ENCODE data around the gene C9orf153.
"Not testable (repeated sequence)": the region's sequence is repeated elsewhere in the genome, so short reads cannot be mapped to it uniquely, and the experiment has no call there.

Gene C9orf153

GRCh38 chr9:86259557-86259956, at the start of gene C9orf153:
Gene C9orf153, minus strand, starts transcription at chr9:86259657. Its CDS starts 30,054 bp downstream, at chr9:86229603.
- no peak for DNase-seq

DNA sequence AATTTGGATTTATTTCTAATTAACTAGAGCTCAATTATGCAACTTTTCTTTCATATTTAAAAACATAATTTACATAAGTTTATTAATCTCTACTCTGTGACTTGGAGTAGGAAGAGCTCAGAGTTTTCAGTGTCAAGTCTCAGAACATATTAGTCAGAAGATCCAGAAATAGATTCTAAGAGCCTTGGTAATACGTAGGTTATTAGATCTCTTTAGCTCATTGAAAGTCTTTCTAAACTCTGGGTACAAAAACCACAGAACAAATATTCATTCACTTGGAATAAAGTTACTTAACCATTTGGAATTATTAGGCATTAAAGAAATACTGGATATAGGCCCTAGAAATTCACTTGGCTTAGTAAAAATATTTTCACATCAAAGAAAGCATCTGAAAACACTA, 49.2 kb upstream of the C9orf153 start:
- no peak for DNase-seq

- no peak for DNase-seq
These were observed 44.8 kb upstream of the C9orf153 start for GRCh38 chr9:86304236-86304730.

DNA sequence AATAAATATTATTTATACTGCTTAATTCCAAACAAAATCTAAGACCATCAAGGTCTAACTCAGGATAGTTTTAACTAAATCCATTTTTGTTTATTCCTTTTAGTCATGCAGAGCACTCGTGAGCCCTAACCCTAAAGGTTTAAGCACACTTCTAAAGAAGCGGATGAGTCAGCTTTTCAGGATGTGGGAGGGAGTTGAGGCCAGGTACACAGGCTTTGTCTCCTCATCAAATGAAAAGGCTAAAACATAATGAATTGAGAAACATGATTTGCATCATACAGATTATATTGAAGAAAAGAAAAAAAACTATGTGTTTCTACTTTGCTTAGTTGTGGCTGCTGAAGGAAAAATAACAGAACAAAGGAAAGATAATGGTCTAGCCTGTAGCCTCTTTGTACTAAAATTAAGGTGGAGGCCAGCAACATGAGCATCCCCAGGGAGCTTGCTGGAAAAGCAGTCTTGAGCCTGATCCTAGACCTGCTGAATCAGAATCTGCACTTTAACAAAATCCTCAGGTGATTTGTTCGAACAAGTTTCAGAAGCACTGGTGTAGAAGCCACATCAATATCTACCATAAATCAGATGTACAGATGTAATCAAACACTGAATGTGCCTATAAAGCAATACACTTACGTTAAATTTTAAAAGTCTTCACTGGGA, 44.0 kb upstream of the C9orf153 start:
- peak; percentile 17 for DNase-seq

- no peak for DNase-seq
These were observed 42.2 kb upstream of the C9orf153 start for GRCh38 chr9:86301686-86302085.

- no peak for DNase-seq
These were observed 41.2 kb upstream of the C9orf153 start for GRCh38 chr9:86300701-86301100.

- DNase-seq = no peak
These were observed 39.4 kb upstream of the C9orf153 start for GRCh38 chr9:86298873-86299272.

DNA sequence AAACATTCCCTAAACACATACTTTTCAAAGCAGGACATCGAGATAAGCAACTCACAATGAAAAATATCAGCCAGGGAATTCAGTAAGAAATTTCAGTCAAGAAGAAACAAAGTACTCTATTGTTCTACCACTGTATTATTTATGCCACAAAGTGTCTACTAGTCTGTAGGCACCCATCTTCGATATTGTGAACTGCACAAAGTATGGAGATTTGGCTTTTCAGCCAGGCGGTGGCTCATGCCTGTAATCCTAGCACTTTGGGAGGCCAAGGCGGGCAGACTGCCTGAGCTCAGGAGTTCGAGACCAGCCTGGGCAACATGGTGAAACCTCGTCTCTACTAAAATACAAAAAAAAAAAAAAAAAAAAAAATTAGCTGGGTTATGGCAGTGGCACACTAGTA, 30.9 kb upstream of the C9orf153 start:
- not testable (repeated sequence) for DNase-seq

GRCh38 chr9:86288499-86289198, 29.2 kb upstream of the C9orf153 start:
- no peak for DNase-seq

DNA sequence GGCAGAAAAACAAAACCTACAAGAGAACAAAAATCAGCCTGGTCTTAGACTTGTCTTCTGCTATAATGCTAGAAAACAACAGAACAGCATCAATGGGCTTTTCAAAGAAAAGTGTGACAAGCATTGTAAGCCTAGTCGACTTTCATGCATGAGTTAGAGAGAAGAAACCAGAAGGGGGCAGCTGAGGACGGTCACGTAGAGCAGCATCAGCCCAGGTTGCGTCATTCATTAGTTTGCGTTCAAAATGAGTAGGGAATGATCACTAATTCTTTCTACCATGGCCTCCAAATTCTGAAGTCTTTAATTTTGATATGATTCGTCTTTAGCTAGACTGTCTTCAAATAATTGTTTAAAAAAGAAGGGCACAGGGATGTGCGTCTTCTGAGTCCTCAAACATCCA, 27.6 kb upstream of the C9orf153 start:
- DNase-seq = no peak

DNA sequence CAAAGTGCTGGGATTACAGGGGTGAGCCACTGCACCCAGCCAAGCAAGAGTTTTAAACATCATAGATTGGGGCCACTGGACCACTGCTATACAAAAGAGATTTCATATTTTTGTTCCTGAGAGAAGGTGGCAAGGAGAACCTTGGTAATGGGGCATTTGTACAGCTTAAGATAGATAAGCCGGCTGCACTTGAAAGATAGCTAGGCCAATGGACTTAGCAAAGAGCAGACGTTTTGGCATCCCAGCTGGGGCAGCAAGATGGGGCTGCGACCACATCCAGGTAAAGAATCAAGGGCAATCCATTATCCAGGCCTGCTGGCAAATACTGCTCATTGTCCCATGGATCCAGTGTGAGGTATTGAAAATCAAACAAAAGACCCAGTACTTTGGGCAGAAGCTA, 26.8 kb upstream of the C9orf153 start:
- DNase-seq = no peak

DNA sequence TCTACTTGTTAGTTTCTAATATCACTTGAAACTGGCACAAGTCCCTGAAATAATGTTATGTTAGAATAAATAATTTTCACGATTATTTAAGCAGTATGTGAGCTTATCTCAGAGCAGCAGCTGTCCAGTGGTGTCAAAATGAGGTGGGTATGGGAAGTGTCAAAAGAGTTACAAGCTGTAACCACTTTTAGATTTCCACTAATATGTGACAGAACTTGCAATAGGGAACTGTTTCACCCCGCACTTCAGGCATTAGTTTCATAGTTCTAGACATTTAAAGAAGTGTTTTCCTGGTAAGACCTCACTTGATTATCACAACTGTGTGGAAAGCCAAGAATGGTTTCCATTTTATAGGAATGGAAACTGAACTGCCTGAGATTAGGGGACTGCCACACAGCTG, 25.8 kb upstream of the C9orf153 start:
- no peak for DNase-seq

DNA sequence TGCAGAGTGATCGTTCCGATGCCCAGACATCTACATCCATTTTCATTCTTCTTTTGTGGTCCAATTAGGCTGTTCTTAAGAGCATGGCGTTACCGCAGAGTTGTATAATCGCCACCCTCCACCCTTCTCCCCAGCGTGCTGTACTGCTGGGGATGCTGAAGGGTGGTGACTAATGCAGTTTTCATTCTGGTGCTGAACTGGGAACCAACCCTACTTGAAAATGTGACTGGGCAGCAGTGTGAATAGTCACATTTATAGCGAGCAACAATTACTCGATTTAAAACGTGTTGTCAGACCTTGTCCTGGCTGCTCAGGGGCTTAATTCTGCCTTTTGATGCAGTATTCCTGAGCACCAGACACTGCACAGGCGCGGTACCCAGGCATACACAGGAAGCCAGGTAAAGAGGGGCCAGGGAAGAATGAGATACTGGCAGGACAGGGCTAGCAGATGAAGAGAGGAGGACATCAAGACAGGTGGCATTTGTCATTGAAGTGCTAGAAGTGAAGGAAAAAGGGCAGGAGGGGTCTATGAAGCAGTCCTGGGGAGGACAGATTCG, 23.6 kb upstream of the C9orf153 start:
- DNase-seq = no peak

- DNase-seq = peak; percentile 99
These were observed 22.9 kb upstream of the C9orf153 start, which contains the start of gene ISCA1 for GRCh38 chr9:86282077-86282978. Gene ISCA1, minus strand, starts transcription at chr9:86282538. Its CDS starts 80 bp downstream, at chr9:86282458.

DNA sequence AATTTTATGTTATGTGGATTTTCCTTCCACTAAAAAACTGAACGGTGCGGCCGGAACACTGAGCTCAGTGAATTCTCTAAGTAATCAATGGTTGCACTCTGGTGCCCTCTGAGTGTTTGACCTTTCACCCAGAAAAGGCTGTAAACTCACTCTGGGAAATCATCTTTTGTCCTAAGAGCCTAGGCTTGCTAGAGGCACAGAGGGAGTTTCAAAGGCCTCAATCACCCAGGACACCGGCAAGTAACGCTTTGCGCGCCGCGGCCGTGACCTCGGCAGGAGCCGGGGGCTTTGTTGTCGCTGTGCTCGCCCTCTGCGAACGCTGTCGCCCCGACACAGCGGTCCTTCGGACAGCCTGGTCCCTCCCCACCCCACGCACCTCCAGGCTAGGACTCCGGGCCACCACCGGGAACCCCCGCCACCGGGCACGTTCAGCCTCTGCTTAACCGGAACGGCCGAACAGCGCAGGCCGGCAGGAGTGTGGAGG, 22.2 kb upstream of the C9orf153 start:
- no peak for DNase-seq

- no peak for DNase-seq
These were observed 21.1 kb upstream of the C9orf153 start for GRCh38 chr9:86280580-86280979.

GRCh38 chr9:86279839-86280238, 20.4 kb upstream of the C9orf153 start:
- no peak for DNase-seq

DNA sequence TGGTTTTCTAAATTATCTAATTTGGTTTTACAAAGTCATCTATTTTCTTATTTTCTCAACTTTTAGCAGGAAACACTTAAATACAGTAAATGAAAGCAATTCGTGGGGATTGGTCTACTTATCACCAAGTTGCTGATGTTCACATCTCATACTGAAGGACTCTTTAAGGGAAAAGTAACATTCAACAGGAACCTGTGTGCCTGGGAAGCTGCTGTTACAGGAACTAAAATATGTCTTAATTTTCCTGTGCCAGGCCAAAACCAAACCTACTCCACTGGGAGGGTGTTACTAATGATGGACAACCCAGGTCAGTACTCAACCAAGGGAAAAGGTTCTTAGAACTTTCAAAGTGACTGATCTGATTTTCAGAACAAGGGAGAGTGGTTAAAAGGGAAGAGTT, 17.6 kb upstream of the C9orf153 start:
- DNase-seq = no peak

GRCh38 chr9:86275962-86276361, 16.5 kb upstream of the C9orf153 start:
- no peak for DNase-seq

DNA sequence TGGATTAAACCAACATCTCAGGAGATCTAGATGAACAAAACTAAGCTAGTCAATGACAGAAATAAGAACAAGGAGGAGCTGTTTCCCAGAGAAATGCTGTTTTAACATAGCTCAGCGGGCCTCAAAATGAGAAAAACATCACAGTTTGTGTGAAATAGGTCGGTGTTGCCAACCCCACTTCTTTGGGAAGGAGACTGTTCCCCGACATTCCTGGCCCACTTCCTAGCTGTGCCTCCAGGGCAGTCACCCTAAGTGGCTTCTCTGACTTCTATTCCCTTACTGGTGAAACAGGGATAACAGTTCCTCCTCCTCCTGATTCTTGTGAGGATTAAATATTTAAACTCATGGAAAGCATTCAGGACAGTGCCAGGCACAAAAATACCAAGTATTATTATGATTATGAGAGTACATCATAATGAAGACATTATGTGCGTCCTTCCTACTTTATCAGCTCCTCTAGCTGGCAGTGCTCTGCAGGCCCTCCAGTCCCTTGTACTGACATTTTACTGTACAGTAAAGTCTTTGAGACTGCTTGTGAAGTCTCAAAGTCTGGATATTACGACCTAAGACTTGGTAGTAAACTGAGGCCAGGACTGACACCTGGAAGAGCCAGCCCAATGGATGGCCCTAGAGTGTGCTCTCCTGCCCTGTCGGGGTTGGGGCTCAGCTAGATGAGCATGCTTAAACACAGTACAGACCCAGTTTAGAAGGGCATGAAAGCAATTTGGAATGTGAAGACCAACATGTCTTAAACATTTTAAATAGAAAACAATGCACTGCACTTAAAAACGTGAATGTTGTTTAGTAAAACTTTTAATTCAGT, 15.6 kb upstream of the C9orf153 start:
- no peak for DNase-seq

- DNase-seq = no peak
These were observed 12.8 kb upstream of the C9orf153 start for GRCh38 chr9:86272221-86272620.

GRCh38 chr9:86263876-86264275, 4.4 kb upstream of the C9orf153 start:
- no peak for DNase-seq
